HEK293 (cell line): ENCODE measurements around the gene ARMC5.

Experiments used
- SCRT1 ChIP-seq: fragments of 450-650 bp; formaldehyde crosslinking; IDR thresholded peaks from 2 replicates; pipeline ENCODE4 v1.5.1; 2016; ENCODE audit warnings: missing biosample characterization, missing genetic modification characterization, borderline replicate concordance
- ZBTB7A ChIP-seq: fragments of 450-650 bp; formaldehyde crosslinking; IDR thresholded peaks from 2 replicates; pipeline ENCODE4 v1.5.1; 2016; ENCODE audit warnings: low read depth, missing biosample characterization, missing genetic modification characterization
- ZFP41 ChIP-seq: fragments of 450-650 bp; formaldehyde crosslinking; IDR thresholded peaks from 2 replicates; pipeline ENCODE4 v1.5.1; 2016; ENCODE audit warnings: missing biosample characterization, missing genetic modification characterization, borderline replicate concordance
- ZNF138 ChIP-seq: fragments of 450-650 bp; formaldehyde crosslinking; IDR thresholded peaks from 2 replicates; pipeline ENCODE4 v1.5.1; 2016; ENCODE audit warnings: missing biosample characterization, missing genetic modification characterization, borderline replicate concordance
- ZNF239 ChIP-seq: fragments of 450-650 bp; formaldehyde crosslinking; IDR thresholded peaks from 2 replicates; pipeline ENCODE4 v1.5.1; 2016; ENCODE audit warnings: missing biosample characterization, missing genetic modification characterization
- ZNF274 ChIP-seq, 2 experiments: fragments of 200-500 bp in 1 of 2; fragments of 450-650 bp in 1 of 2; sonication (Bioruptor generic) in 1 of 2; formaldehyde crosslinking in 1 of 2; IDR thresholded peaks; 2 replicates each; pipeline versions ENCODE4 v1.5.1 to v1.6.1; 2014 to 2016; ENCODE audit warnings: borderline replicate concordance in 1 of 2, inconsistent platforms in 1 of 2, low read length in 1 of 2, missing biosample characterization in 1 of 2, missing genetic modification characterization in 1 of 2
- ZNF585B ChIP-seq: fragments of 450-650 bp; formaldehyde crosslinking; IDR thresholded peaks from 2 replicates; pipeline ENCODE4 v1.5.1; 2016; ENCODE audit warnings: missing biosample characterization, missing genetic modification characterization
- ZNF747 ChIP-seq: fragments of 450-650 bp; formaldehyde crosslinking; IDR thresholded peaks from 2 replicates; pipeline ENCODE4 v1.5.1; 2016; ENCODE audit warnings: missing biosample characterization, missing genetic modification characterization
- TF ChIP-seq, protein P1 (sequence below): fragments of 450-650 bp; formaldehyde crosslinking; IDR thresholded peaks from 2 replicates; pipeline ENCODE4 v1.5.1; 2016; ENCODE audit warnings: missing biosample characterization, missing genetic modification characterization
- TF ChIP-seq, protein P2 (sequence below): fragments of 450-650 bp; formaldehyde crosslinking; IDR thresholded peaks from 2 replicates; pipeline ENCODE4 v1.5.1; 2016; ENCODE audit warnings: missing biosample characterization, missing genetic modification characterization, low read depth
- TF ChIP-seq, protein P3 (sequence below): fragments of 450-650 bp; formaldehyde crosslinking; IDR thresholded peaks from 2 replicates; pipeline ENCODE4 v1.5.1; 2017; ENCODE audit warnings: missing biosample characterization, missing genetic modification characterization
- TF ChIP-seq, protein P4 (sequence below): fragments of 450-650 bp; formaldehyde crosslinking; IDR thresholded peaks from 2 replicates; pipeline ENCODE4 v1.5.1; 2016; ENCODE audit warnings: missing biosample characterization, missing genetic modification characterization
- TF ChIP-seq, protein P5 (sequence below): fragments of 450-650 bp; formaldehyde crosslinking; IDR thresholded peaks from 2 replicates; pipeline ENCODE4; 2016; ENCODE audit warnings: missing biosample characterization, missing genetic modification characterization

DNA sequence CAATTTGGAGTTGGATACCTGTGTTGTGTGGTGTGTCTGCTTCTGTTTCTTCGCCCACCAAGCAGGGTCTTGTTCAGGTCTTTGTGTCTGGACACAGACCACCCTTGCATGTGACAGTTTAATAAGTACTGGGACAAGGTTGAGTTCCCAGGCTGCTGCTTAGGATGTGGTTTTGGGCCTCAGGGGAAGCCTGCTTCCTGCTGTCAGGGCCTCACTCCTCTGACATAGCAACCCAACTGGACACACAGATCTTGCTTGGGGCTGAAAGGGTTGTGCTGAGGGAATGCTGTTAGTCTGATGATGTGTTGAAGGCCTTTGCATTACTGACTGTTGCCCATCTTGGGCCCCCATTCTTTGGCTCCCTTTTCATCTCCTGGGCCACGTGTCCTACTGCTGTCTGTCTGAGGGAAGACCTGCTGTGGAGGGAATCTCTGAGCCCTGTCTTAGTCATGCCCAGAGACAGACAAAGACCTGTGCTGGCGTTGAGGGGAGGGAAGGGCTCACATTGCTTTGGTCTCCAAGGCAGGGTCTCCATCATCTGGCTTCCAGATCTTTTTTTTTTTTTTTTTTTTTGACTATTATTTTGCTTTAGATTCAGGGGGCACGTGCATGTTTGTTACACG lies 8.0 kb downstream of the ARMC5 start:
- TF ChIP-seq ZFP41 (tag by site-specific recombination) (no peak), ZBTB7A (tag by site-specific recombination) (no peak), ZNF747 (tag by site-specific recombination) (no peak), ZNF138 (tag by site-specific recombination) (no peak), ZNF239 (tag by site-specific recombination) (no peak), ZNF585B (tag by site-specific recombination) (no peak), SCRT1 (tag by site-specific recombination) (no peak), ZNF274 (IDR thresholded peaks at IDR 0.05; ENCODE audit: low read length) (no peak), ZNF274 (tag by site-specific recombination; IDR thresholded peaks at IDR 0.05; ENCODE audit: borderline replicate concordance) (no peak)
- TF ChIP-seq, protein P1, sequence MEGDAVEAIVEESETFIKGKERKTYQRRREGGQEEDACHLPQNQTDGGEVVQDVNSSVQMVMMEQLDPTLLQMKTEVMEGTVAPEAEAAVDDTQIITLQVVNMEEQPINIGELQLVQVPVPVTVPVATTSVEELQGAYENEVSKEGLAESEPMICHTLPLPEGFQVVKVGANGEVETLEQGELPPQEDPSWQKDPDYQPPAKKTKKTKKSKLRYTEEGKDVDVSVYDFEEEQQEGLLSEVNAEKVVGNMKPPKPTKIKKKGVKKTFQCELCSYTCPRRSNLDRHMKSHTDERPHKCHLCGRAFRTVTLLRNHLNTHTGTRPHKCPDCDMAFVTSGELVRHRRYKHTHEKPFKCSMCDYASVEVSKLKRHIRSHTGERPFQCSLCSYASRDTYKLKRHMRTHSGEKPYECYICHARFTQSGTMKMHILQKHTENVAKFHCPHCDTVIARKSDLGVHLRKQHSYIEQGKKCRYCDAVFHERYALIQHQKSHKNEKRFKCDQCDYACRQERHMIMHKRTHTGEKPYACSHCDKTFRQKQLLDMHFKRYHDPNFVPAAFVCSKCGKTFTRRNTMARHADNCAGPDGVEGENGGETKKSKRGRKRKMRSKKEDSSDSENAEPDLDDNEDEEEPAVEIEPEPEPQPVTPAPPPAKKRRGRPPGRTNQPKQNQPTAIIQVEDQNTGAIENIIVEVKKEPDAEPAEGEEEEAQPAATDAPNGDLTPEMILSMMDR (tag by site-specific recombination) = no peak
- TF ChIP-seq, protein P2, sequence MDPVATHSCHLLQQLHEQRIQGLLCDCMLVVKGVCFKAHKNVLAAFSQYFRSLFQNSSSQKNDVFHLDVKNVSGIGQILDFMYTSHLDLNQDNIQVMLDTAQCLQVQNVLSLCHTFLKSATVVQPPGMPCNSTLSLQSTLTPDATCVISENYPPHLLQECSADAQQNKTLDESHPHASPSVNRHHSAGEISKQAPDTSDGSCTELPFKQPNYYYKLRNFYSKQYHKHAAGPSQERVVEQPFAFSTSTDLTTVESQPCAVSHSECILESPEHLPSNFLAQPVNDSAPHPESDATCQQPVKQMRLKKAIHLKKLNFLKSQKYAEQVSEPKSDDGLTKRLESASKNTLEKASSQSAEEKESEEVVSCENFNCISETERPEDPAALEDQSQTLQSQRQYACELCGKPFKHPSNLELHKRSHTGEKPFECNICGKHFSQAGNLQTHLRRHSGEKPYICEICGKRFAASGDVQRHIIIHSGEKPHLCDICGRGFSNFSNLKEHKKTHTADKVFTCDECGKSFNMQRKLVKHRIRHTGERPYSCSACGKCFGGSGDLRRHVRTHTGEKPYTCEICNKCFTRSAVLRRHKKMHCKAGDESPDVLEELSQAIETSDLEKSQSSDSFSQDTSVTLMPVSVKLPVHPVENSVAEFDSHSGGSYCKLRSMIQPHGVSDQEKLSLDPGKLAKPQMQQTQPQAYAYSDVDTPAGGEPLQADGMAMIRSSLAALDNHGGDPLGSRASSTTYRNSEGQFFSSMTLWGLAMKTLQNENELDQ (tag by site-specific recombination) = no peak
- TF ChIP-seq, protein P3, sequence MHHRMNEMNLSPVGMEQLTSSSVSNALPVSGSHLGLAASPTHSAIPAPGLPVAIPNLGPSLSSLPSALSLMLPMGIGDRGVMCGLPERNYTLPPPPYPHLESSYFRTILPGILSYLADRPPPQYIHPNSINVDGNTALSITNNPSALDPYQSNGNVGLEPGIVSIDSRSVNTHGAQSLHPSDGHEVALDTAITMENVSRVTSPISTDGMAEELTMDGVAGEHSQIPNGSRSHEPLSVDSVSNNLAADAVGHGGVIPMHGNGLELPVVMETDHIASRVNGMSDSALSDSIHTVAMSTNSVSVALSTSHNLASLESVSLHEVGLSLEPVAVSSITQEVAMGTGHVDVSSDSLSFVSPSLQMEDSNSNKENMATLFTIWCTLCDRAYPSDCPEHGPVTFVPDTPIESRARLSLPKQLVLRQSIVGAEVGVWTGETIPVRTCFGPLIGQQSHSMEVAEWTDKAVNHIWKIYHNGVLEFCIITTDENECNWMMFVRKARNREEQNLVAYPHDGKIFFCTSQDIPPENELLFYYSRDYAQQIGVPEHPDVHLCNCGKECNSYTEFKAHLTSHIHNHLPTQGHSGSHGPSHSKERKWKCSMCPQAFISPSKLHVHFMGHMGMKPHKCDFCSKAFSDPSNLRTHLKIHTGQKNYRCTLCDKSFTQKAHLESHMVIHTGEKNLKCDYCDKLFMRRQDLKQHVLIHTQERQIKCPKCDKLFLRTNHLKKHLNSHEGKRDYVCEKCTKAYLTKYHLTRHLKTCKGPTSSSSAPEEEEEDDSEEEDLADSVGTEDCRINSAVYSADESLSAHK = no peak
- TF ChIP-seq, protein P4, sequence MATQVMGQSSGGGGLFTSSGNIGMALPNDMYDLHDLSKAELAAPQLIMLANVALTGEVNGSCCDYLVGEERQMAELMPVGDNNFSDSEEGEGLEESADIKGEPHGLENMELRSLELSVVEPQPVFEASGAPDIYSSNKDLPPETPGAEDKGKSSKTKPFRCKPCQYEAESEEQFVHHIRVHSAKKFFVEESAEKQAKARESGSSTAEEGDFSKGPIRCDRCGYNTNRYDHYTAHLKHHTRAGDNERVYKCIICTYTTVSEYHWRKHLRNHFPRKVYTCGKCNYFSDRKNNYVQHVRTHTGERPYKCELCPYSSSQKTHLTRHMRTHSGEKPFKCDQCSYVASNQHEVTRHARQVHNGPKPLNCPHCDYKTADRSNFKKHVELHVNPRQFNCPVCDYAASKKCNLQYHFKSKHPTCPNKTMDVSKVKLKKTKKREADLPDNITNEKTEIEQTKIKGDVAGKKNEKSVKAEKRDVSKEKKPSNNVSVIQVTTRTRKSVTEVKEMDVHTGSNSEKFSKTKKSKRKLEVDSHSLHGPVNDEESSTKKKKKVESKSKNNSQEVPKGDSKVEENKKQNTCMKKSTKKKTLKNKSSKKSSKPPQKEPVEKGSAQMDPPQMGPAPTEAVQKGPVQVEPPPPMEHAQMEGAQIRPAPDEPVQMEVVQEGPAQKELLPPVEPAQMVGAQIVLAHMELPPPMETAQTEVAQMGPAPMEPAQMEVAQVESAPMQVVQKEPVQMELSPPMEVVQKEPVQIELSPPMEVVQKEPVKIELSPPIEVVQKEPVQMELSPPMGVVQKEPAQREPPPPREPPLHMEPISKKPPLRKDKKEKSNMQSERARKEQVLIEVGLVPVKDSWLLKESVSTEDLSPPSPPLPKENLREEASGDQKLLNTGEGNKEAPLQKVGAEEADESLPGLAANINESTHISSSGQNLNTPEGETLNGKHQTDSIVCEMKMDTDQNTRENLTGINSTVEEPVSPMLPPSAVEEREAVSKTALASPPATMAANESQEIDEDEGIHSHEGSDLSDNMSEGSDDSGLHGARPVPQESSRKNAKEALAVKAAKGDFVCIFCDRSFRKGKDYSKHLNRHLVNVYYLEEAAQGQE = no peak
- TF ChIP-seq, protein P5, sequence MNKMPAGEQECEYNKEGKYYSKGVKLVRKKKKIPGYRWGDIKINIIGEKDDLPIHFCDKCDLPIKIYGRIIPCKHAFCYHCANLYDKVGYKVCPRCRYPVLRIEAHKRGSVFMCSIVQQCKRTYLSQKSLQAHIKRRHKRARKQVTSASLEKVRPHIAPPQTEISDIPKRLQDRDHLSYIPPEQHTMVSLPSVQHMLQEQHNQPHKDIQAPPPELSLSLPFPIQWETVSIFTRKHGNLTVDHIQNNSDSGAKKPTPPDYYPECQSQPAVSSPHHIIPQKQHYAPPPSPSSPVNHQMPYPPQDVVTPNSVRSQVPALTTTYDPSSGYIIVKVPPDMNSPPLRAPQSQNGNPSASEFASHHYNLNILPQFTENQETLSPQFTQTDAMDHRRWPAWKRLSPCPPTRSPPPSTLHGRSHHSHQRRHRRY (tag by site-specific recombination) = no peak
